ENCODE data around the gene AHDC1.
A peak's percentile ranks its signal among the peaks of the same experiment; 100 is the strongest.

GRCh38 chr1:27643600-27644368 is 39.8 kb upstream of the AHDC1 start:
- TF ChIP-seq HCFC1 (IDR thresholded peaks at IDR 0.05; ENCODE audit: low read depth, low read length) (no peak), TAL1 (IDR thresholded peaks at IDR 0.05) (no peak), ZNF280A (IDR thresholded peaks at IDR 0.05; ENCODE audit: low read depth, partially characterized antibody) (no peak), POLR2AphosphoS5 (IDR thresholded peaks at IDR 0.05; ENCODE audit: control insufficient read depth, insufficient read depth, low read depth, low read length) (no peak)
- TF ChIP-seq, protein P1, sequence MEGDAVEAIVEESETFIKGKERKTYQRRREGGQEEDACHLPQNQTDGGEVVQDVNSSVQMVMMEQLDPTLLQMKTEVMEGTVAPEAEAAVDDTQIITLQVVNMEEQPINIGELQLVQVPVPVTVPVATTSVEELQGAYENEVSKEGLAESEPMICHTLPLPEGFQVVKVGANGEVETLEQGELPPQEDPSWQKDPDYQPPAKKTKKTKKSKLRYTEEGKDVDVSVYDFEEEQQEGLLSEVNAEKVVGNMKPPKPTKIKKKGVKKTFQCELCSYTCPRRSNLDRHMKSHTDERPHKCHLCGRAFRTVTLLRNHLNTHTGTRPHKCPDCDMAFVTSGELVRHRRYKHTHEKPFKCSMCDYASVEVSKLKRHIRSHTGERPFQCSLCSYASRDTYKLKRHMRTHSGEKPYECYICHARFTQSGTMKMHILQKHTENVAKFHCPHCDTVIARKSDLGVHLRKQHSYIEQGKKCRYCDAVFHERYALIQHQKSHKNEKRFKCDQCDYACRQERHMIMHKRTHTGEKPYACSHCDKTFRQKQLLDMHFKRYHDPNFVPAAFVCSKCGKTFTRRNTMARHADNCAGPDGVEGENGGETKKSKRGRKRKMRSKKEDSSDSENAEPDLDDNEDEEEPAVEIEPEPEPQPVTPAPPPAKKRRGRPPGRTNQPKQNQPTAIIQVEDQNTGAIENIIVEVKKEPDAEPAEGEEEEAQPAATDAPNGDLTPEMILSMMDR (IDR thresholded peaks at IDR 0.05 in 2 of 3, conservative IDR thresholded peaks at IDR 0.05 in 1 of 3; ENCODE audit: insufficient read depth in 2 of 3, low read depth in 1 of 3, low read length in 3 of 3), result peak; percentile 80 to 93 (median 84)

Measured in K562 (cell line).